ENCODE data around the gene DHX40.

Gene DHX40

GRCh38 chr17:59621771-59622170 lies 56.4 kb downstream of the DHX40 start:
- H2AFZ ChIP-seq (ENCODE audit: low read length): no peak overlapping the region
- peaks cover 66% of the 10 kb centered on the region for H3K4me1 ChIP-seq (ENCODE audit: insufficient read depth, low read length, severe bottlenecking)
- H4K20me1 ChIP-seq (ENCODE audit: insufficient read depth, low read length): 0 out of 2 replicates have a peak, but pooled peaks cover 7% of the 10 kb centered on the region
- peaks cover 69% of the 10 kb centered on the region for H3K79me2 ChIP-seq (ENCODE audit: insufficient read depth, low read length)
- peak overlapping the region; percentile 73 for H3K4me2 ChIP-seq (ENCODE audit: low read length)
- H3K27me3 ChIP-seq (ENCODE audit: insufficient read depth, low read length): no peaks in the 10 kb centered on the region
- no peaks in the 10 kb centered on the region for H3K9me2 ChIP-seq (ENCODE audit: low read depth, low read length)
- peak overlapping the region; percentile 55 for H3K27ac ChIP-seq (ENCODE audit: low read depth, low read length, poor library complexity, severe bottlenecking)
- TF ChIP-seq CTCF (IDR thresholded peaks at IDR 0.05; ENCODE audit: low read length) (no peak), EZH2 (IDR thresholded peaks at IDR 0.05; ENCODE audit: borderline replicate concordance, low read length) (no peak)
- H3K36me3 ChIP-seq (ENCODE audit: insufficient read depth, low read length): peaks cover 40% of the 10 kb centered on the region
- H3K9ac ChIP-seq (ENCODE audit: low read length): peak overlapping the region; percentile 79
- H3F3A ChIP-seq (ENCODE audit: insufficient read depth, low read length): no peaks in the 10 kb centered on the region
- H3K4me3 ChIP-seq (ENCODE audit: low read depth, low read length, poor library complexity, severe bottlenecking): peak overlapping the region; percentile 97
- H3K9me3 ChIP-seq (ENCODE audit: low read length): no peaks in the 10 kb centered on the region

GRCh38 chr17:59623151-59623550 lies 57.7 kb downstream of the DHX40 start:
- Histone ChIP-seq H2AFZ (ENCODE audit: low read length) (no peak overlapping the region), H3K4me2 (ENCODE audit: low read length) (peak overlapping the region; percentile 73), H3K9ac (ENCODE audit: low read length) (no peak overlapping the region), H3K9me3 (ENCODE audit: low read length) (no peaks in the 10 kb centered on the region), H4K20me1 (ENCODE audit: insufficient read depth, low read length) (0 out of 2 replicates have a peak, but pooled peaks cover 7% of the 10 kb centered on the region), H3K27me3 (ENCODE audit: insufficient read depth, low read length) (no peaks in the 10 kb centered on the region), H3K79me2 (ENCODE audit: insufficient read depth, low read length) (peaks cover 82% of the 10 kb centered on the region), H3K9me2 (ENCODE audit: low read depth, low read length) (no peaks in the 10 kb centered on the region), H3K36me3 (ENCODE audit: insufficient read depth, low read length) (peaks cover 44% of the 10 kb centered on the region), H3K27ac (ENCODE audit: low read depth, low read length, poor library complexity, severe bottlenecking) (no peak overlapping the region), H3F3A (ENCODE audit: insufficient read depth, low read length) (no peaks in the 10 kb centered on the region), H3K4me3 (ENCODE audit: low read depth, low read length, poor library complexity, severe bottlenecking) (peak overlapping the region; percentile 97), H3K4me1 (ENCODE audit: insufficient read depth, low read length, severe bottlenecking) (peaks cover 69% of the 10 kb centered on the region)
- TF ChIP-seq EZH2 (IDR thresholded peaks at IDR 0.05; ENCODE audit: borderline replicate concordance, low read length): no peak
- no peak for TF ChIP-seq CTCF (IDR thresholded peaks at IDR 0.05; ENCODE audit: low read length)

GRCh38 chr17:59626756-59627155 lies 61.3 kb downstream of the DHX40 start:
- H3K27me3 ChIP-seq (ENCODE audit: insufficient read depth, low read length): no peaks in the 10 kb centered on the region
- H3K9ac ChIP-seq (ENCODE audit: low read length): no peak overlapping the region
- TF ChIP-seq CTCF (IDR thresholded peaks at IDR 0.05; ENCODE audit: low read length): no peak
- TF ChIP-seq EZH2 (IDR thresholded peaks at IDR 0.05; ENCODE audit: borderline replicate concordance, low read length): no peak
- H3K27ac ChIP-seq (ENCODE audit: low read depth, low read length, poor library complexity, severe bottlenecking): peak overlapping the region; percentile 13
- H3K4me2 ChIP-seq (ENCODE audit: low read length): 0 out of 2 replicates have a peak overlapping the region, but pooled peaks have one; percentile 15
- H4K20me1 ChIP-seq (ENCODE audit: insufficient read depth, low read length): 0 out of 2 replicates have a peak, but pooled peaks cover 5% of the 10 kb centered on the region
- no peaks in the 10 kb centered on the region for H3K9me2 ChIP-seq (ENCODE audit: low read depth, low read length)
- no peaks in the 10 kb centered on the region for H3F3A ChIP-seq (ENCODE audit: insufficient read depth, low read length)
- H3K4me3 ChIP-seq (ENCODE audit: low read depth, low read length, poor library complexity, severe bottlenecking): no peak overlapping the region
- peaks cover 61% of the 10 kb centered on the region for H3K36me3 ChIP-seq (ENCODE audit: insufficient read depth, low read length)
- no peak overlapping the region for H2AFZ ChIP-seq (ENCODE audit: low read length)
- H3K9me3 ChIP-seq (ENCODE audit: low read length): no peaks in the 10 kb centered on the region
- H3K4me1 ChIP-seq (ENCODE audit: insufficient read depth, low read length, severe bottlenecking): peaks cover 58% of the 10 kb centered on the region
- peaks cover 100% of the 10 kb centered on the region for H3K79me2 ChIP-seq (ENCODE audit: insufficient read depth, low read length)
